ENCODE measurements around the gene CEP20. TPM values are rescaled to one million over a fixed set of nuclear protein-coding genes. Genes with fewer than 3 reads are reported as not detected.
"Not testable (repeated sequence)": the region's sequence is repeated elsewhere in the genome, so short reads cannot be mapped to it uniquely, and the experiment has no call there.

Gene CEP20
- total RNA-seq, 1 donor from 2014 or later, result 28.2 TPM

DNA sequence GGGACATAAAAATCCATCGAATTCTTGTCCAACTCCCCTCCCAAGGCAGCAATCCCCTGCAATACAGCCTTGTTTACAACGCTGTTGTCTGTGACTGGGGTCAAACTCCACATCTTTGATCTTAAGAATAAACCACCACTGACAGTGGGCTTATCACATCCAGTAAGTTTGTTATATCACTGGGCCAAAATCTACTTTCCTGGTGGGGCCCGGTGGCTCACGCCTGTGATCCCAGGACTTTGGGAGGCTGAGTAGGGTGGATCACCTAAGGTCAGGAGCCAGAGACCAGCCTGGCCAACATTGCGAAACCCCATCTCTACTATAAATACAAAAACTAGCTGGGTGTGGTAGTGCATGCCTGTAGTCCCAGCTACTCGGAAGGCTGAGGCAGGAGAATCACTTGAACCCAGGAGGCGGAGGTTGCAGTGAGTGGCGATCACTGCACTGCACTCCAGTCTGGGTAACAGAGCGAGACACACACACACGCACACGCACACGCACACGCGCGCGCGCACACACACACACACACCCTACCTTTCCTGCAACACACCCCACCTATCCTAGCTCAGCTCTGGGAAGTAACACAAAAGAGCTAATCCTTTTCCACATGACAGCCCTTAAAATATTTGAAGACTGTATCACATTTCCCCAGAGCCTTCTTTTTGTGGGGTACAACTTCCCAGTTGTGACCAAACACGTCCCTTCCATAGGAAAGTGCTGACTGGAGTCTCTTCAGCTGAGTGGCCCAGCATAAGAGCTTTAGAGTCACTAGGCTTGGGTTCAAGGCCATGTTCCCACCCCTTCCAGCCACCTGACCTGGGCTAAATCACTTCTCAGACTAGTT is 40.1 kb upstream of the CEP20 start:
- DNase-seq (ENCODE audit: extremely low spot score in 2 of 2), result no peak
- H3K4me1 ChIP-seq, result no peaks in the 10 kb centered on the region
- intact Hi-C loops (cut with DNase I), result no loop called here
- H3K27me3 ChIP-seq, result no peaks in the 10 kb centered on the region
- no peak overlapping the region for H3K4me3 ChIP-seq
- no peaks in the 10 kb centered on the region for H3K36me3 ChIP-seq
- no peaks in the 10 kb centered on the region for H3K9me3 ChIP-seq
- H3K27ac ChIP-seq, result no peak overlapping the region
- TF ChIP-seq, protein P1, sequence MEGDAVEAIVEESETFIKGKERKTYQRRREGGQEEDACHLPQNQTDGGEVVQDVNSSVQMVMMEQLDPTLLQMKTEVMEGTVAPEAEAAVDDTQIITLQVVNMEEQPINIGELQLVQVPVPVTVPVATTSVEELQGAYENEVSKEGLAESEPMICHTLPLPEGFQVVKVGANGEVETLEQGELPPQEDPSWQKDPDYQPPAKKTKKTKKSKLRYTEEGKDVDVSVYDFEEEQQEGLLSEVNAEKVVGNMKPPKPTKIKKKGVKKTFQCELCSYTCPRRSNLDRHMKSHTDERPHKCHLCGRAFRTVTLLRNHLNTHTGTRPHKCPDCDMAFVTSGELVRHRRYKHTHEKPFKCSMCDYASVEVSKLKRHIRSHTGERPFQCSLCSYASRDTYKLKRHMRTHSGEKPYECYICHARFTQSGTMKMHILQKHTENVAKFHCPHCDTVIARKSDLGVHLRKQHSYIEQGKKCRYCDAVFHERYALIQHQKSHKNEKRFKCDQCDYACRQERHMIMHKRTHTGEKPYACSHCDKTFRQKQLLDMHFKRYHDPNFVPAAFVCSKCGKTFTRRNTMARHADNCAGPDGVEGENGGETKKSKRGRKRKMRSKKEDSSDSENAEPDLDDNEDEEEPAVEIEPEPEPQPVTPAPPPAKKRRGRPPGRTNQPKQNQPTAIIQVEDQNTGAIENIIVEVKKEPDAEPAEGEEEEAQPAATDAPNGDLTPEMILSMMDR (IDR thresholded peaks at IDR 0.05), result no peak
- TF ChIP-seq POLR2A (IDR thresholded peaks at IDR 0.05) (no peak), POLR2AphosphoS5 (IDR thresholded peaks at IDR 0.05; ENCODE audit: insufficient read depth in 1 of 2, low read depth in 1 of 2) (no peak)

- no peaks in the 10 kb centered on the region for H3K27me3 ChIP-seq
- H3K36me3 ChIP-seq, result no peaks in the 10 kb centered on the region
- intact Hi-C loops (cut with DNase I), result no loop called here
- no peak for DNase-seq (ENCODE audit: extremely low spot score in 2 of 2)
- no peaks in the 10 kb centered on the region for H3K9me3 ChIP-seq
- no peak overlapping the region for H3K27ac ChIP-seq
- H3K4me3 ChIP-seq, result no peak overlapping the region
- no peaks in the 10 kb centered on the region for H3K4me1 ChIP-seq
- TF ChIP-seq, protein P1 (IDR thresholded peaks at IDR 0.05), result no peak
- TF ChIP-seq POLR2A (IDR thresholded peaks at IDR 0.05) (no peak), POLR2AphosphoS5 (IDR thresholded peaks at IDR 0.05; ENCODE audit: insufficient read depth in 1 of 2, low read depth in 1 of 2) (no peak)
These were observed 37.2 kb upstream of the CEP20 start for GRCh38 chr16:15925631-15926030.

- intact Hi-C loops (cut with DNase I), result no loop called here
- Histone ChIP-seq H3K9me3 (no peaks in the 10 kb centered on the region), H3K36me3 (no peaks in the 10 kb centered on the region), H3K27me3 (no peaks in the 10 kb centered on the region), H3K4me3 (no peak overlapping the region), H3K4me1 (no peaks in the 10 kb centered on the region), H3K27ac (no peak overlapping the region)
- DNase-seq (ENCODE audit: extremely low spot score in 2 of 2), result no peak
- TF ChIP-seq POLR2A (IDR thresholded peaks at IDR 0.05) (no peak), POLR2AphosphoS5 (IDR thresholded peaks at IDR 0.05; ENCODE audit: insufficient read depth in 1 of 2, low read depth in 1 of 2) (no peak)
- TF ChIP-seq, protein P1 (IDR thresholded peaks at IDR 0.05), result no peak
These were observed 36.6 kb upstream of the CEP20 start for GRCh38 chr16:15924996-15925395.

GRCh38 chr16:15919331-15919730 is 30.9 kb upstream of the CEP20 start:
- no peaks in the 10 kb centered on the region for H3K27me3 ChIP-seq
- no peak for DNase-seq (ENCODE audit: extremely low spot score in 2 of 2)
- no peak overlapping the region for H3K4me3 ChIP-seq
- TF ChIP-seq POLR2A (IDR thresholded peaks at IDR 0.05) (no peak), POLR2AphosphoS5 (IDR thresholded peaks at IDR 0.05; ENCODE audit: insufficient read depth in 1 of 2, low read depth in 1 of 2) (no peak)
- TF ChIP-seq, protein P1 (IDR thresholded peaks at IDR 0.05), result no peak
- no peak overlapping the region for H3K27ac ChIP-seq
- H3K36me3 ChIP-seq, result no peaks in the 10 kb centered on the region
- no peaks in the 10 kb centered on the region for H3K4me1 ChIP-seq
- no peaks in the 10 kb centered on the region for H3K9me3 ChIP-seq
- intact Hi-C loops (cut with DNase I), result no loop called here

DNA sequence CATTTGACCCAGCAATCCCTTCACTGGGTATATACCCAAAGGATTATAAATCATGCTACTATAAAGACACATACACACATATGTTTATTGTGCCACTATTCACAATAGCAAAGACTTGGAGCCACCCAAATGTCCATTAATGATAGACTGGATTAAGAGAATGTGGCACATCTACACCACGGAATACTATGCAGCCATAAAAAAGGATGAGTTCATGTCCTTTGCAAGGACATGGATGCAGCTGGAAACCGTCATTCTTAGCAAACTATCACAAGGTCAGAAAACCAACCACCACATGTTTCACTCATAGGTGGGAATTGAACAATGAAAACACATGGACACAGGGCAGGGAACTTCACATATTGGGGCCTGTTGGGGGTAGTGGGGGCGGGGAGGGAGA is 29.9 kb upstream of the CEP20 start:
- H3K9me3 ChIP-seq; H3K27ac ChIP-seq; H3K4me1 ChIP-seq; H3K4me3 ChIP-seq; H3K27me3 ChIP-seq; intact Hi-C loops (cut with DNase I); DNase-seq (ENCODE audit: extremely low spot score in 2 of 2); H3K36me3 ChIP-seq: not testable (repeated sequence)

Measured in vagina (tissue), 2 donors.